AG04449 (cell line): Measurements from ENCODE around the gene ELFN2.
"Not testable (repeated sequence)": the region's sequence is repeated elsewhere in the genome, so short reads cannot be mapped to it uniquely, and the experiment has no call there.

Experiments
- CTCF ChIA-PET: fragments of 350-600 bp; formaldehyde crosslinking; extraction: SDS; loops from one replicate; lab custom pipeline; 2021; ENCODE audit warnings: antibody characterized with exemption; lab: Yijun Ruan, JAX
- POLR2A ChIA-PET: fragments of 400-600, 350-600 bp; formaldehyde crosslinking; extraction: SDS; loops from one replicate; lab custom pipeline; 2020; ENCODE audit warnings: antibody characterized with exemption, inconsistent platforms; lab: Yijun Ruan, JAX
- DNase-seq: peaks from one replicate; pipeline ENCODE4 v3.0.0-alpha.2; 2010; ENCODE audit warnings: low read depth, low spot score
- H3K4me3 ChIP-seq: 2 replicates; pipeline ENCODE4 v1.5.1; 2011; ENCODE audit warnings: low read depth, mild to moderate bottlenecking, control low read depth, low read length
- TF ChIP-seq, protein P1 (sequence below): IDR thresholded peaks from one replicate; pipeline ENCODE4 v1.5.1; 2011; ENCODE audit warnings: mild to moderate bottlenecking, moderate library complexity, low read length, control low read depth, inconsistent platforms; ENCODE audit not compliant: insufficient read depth; ENCODE audit errors: missing control alignments

ELFN2 gene

DNA sequence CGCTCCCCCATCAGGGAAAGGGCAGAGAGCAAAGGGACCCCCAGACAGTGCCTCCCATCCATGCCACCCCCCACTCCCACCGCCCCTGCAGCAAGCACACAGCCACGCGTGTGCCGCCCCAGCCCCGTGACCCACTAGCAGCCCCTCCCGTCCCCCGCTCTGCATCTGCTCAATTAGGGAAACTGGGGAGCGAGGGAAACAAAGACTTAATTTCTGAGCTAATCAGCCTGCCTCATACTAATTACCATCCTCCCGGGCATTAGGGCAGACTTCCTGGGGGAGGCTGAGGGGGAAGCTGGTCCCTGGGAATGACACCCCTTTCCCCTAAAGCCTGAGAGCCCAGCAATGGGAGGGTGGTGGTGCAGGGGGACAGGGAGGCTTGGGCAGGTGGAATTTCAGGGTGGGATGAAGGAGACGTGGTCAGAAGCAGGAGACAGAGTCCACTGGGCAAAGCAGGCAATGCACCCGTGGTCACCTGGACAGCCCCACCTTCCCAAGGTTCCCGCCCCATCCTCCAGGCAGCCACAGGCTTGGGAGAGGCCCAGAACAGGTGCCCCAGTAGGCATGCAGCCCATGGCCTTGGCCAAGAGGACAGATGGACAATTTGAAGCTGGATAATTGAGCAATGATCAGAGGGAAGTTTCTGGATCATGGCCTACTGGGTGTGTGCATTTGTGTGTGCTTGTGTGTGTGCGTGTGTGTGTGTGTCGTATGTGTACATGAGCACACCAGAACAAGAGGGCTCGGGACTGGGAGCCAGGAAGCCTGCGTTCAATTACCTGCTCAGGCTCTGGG lies 20.6 kb downstream of the ELFN2 start:
- no peak for DNase-seq
- TF ChIP-seq, protein P1, sequence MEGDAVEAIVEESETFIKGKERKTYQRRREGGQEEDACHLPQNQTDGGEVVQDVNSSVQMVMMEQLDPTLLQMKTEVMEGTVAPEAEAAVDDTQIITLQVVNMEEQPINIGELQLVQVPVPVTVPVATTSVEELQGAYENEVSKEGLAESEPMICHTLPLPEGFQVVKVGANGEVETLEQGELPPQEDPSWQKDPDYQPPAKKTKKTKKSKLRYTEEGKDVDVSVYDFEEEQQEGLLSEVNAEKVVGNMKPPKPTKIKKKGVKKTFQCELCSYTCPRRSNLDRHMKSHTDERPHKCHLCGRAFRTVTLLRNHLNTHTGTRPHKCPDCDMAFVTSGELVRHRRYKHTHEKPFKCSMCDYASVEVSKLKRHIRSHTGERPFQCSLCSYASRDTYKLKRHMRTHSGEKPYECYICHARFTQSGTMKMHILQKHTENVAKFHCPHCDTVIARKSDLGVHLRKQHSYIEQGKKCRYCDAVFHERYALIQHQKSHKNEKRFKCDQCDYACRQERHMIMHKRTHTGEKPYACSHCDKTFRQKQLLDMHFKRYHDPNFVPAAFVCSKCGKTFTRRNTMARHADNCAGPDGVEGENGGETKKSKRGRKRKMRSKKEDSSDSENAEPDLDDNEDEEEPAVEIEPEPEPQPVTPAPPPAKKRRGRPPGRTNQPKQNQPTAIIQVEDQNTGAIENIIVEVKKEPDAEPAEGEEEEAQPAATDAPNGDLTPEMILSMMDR: no peak
- ChIA-PET CTCF (interaction anchor here (1.2 to 1.6 kb wide), 2 partner anchors 23 to 91 kb away, joined by 3 to 5 read pairs; no protein-coding TSS in a partner anchor), POLR2A (no interaction called here)
- no peak overlapping the region for H3K4me3 ChIP-seq

DNA sequence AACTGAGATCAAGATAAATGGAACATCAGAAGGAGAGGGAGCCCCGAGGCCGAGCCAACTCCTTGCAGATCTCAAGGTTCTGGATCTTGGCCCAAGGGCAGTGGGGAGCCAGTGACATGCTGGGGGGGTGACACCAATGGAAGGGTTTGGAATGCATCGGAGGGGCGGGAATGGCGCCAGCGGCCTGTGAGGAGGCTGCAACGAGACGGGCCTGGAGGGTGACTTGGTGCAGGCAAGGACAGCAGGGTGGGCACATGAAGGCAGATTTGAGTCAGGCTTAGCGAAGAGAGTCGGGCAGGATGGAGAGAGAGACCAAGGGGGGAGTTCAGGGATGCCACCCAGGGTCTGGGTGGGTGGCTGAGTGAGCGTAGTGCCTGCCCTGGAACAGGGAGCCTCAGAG lies 23.2 kb downstream of the ELFN2 start:
- CTCF ChIA-PET: interaction anchor here (1.1 kb wide), 1 partner anchor 25 kb away, joined by 3 read pairs; no protein-coding TSS in a partner anchor
- DNase-seq: no peak
- POLR2A ChIA-PET: no interaction called here
- no peak overlapping the region for H3K4me3 ChIP-seq
- TF ChIP-seq, protein P1: no peak

- no peak overlapping the region for H3K4me3 ChIP-seq
- POLR2A ChIA-PET: no interaction called here
- TF ChIP-seq, protein P1: no peak
- no peak for DNase-seq
- CTCF ChIA-PET: no interaction called here
Observed at GRCh38 chr22:37403267-37403960, 23.9 kb downstream of the ELFN2 start.

- H3K4me3 ChIP-seq: no peak overlapping the region
- CTCF ChIA-PET: no interaction called here
- TF ChIP-seq, protein P1: no peak
- POLR2A ChIA-PET: no interaction called here
- no peak for DNase-seq
Observed at GRCh38 chr22:37402184-37402506, 25.1 kb downstream of the ELFN2 start.

GRCh38 chr22:37401401-37402183 lies 25.7 kb downstream of the ELFN2 start:
- no peak overlapping the region for H3K4me3 ChIP-seq
- CTCF ChIA-PET: no interaction called here
- TF ChIP-seq, protein P1: no peak
- DNase-seq: no peak
- POLR2A ChIA-PET: no interaction called here

DNA sequence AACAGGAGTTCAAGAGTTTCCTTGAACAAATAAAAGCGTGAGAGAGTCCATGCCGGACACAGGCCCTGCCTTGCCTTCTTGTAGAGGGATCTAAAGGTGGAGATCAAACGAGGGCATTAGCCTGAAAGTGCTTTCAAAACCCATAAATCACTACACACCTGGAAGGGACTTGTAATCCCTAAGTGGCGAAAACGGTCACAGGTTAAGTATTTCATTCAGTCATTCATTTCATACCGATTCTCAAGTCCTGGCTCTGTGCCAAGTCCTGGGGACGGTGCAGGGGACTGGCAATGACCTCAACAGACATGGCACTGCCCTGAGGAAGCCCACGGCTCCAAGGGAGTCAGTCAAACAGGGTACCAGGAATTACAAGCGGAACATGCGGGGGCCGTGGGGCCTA lies 26.6 kb downstream of the ELFN2 start:
- DNase-seq: no peak
- CTCF ChIA-PET: no interaction called here
- TF ChIP-seq, protein P1: no peak
- no peak overlapping the region for H3K4me3 ChIP-seq
- POLR2A ChIA-PET: no interaction called here

- CTCF ChIA-PET, H3K4me3 ChIP-seq, DNase-seq, POLR2A ChIA-PET: not testable (repeated sequence)
Observed at GRCh38 chr22:37399457-37399856, 27.8 kb downstream of the ELFN2 start.
